Type B pancreatic cell (in vitro differentiated cells): Measurements from ENCODE around the gene CD34. TPM values are rescaled to one million over a fixed set of nuclear protein-coding genes. Genes with fewer than 3 reads are reported as not detected.

Source experiments
- DNase-seq: peaks from one replicate; pipeline ENCODE4 v3.0.0; 2021; ENCODE audit warnings: mixed read lengths; ENCODE audit not compliant: unreplicated experiment; ENCODE audit errors: extremely low spot score
- H3K27ac Mint-ChIP-seq: 2 replicates; pipeline ENCODE4 v1.8.0; 2021; ENCODE audit warnings: mild to moderate bottlenecking, mixed read lengths
- H3K27me3 Mint-ChIP-seq: 2 replicates; pipeline ENCODE4 v1.8.0; 2021; ENCODE audit warnings: mixed read lengths
- H3K36me3 Mint-ChIP-seq: 2 replicates; pipeline ENCODE4 v1.8.0; 2021; ENCODE audit warnings: mixed read lengths
- H3K4me1 Mint-ChIP-seq: one replicate; pipeline ENCODE4 v1.8.0; 2021; ENCODE audit warnings: mixed read lengths; ENCODE audit not compliant: unreplicated experiment
- H3K4me3 Mint-ChIP-seq: 2 replicates; pipeline ENCODE4 v1.8.0; 2021; ENCODE audit warnings: mild to moderate bottlenecking, mixed read lengths
- H3K9me3 Mint-ChIP-seq: 2 replicates; pipeline ENCODE4 v1.8.0; 2021; ENCODE audit warnings: mixed read lengths
- total RNA-seq: library from RNA; stranded (reverse); gene quantifications from 2 replicates; pipeline ENCODE4 v1.2.1, GENCODE V29; 2021; ENCODE audit warnings: low replicate concordance
- TF ChIP-seq, protein P1 (sequence below): fragments of 200-600 bp; sonication (generic); conservative IDR thresholded peaks from 2 replicates; pipeline ENCODE4 v1.5.0; 2021; ENCODE audit warnings: antibody characterized with exemption, mild to moderate bottlenecking

CD34 gene
- total RNA-seq, 1 donor from 2014 or later: 0.34 TPM

DNA sequence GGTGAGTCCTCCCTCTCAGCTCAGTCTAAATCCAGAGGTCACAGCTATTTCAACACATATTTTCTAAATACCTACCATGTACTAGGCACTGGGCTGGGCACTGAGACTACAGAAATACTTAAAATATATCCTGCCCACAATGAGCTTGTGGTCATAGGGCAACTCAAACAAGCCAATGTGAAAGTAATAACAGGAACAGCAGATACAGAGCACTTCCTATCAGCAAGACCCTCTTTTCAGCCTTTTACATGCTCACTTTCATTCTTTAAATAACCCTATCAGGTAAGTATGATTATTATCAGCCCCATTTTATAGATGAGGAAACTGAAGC is 71.9 kb downstream of the CD34 start:
- Mint-ChIP-seq H3K4me1 (peaks cover 11% of the 10 kb centered on the region), H3K27ac (no peak overlapping the region), H3K4me3 (no peak overlapping the region), H3K36me3 (no peaks in the 10 kb centered on the region), H3K27me3 (no peaks in the 10 kb centered on the region), H3K9me3 (no peaks in the 10 kb centered on the region)
- DNase-seq: no peak
- TF ChIP-seq, protein P1, sequence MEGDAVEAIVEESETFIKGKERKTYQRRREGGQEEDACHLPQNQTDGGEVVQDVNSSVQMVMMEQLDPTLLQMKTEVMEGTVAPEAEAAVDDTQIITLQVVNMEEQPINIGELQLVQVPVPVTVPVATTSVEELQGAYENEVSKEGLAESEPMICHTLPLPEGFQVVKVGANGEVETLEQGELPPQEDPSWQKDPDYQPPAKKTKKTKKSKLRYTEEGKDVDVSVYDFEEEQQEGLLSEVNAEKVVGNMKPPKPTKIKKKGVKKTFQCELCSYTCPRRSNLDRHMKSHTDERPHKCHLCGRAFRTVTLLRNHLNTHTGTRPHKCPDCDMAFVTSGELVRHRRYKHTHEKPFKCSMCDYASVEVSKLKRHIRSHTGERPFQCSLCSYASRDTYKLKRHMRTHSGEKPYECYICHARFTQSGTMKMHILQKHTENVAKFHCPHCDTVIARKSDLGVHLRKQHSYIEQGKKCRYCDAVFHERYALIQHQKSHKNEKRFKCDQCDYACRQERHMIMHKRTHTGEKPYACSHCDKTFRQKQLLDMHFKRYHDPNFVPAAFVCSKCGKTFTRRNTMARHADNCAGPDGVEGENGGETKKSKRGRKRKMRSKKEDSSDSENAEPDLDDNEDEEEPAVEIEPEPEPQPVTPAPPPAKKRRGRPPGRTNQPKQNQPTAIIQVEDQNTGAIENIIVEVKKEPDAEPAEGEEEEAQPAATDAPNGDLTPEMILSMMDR: no peak

DNA sequence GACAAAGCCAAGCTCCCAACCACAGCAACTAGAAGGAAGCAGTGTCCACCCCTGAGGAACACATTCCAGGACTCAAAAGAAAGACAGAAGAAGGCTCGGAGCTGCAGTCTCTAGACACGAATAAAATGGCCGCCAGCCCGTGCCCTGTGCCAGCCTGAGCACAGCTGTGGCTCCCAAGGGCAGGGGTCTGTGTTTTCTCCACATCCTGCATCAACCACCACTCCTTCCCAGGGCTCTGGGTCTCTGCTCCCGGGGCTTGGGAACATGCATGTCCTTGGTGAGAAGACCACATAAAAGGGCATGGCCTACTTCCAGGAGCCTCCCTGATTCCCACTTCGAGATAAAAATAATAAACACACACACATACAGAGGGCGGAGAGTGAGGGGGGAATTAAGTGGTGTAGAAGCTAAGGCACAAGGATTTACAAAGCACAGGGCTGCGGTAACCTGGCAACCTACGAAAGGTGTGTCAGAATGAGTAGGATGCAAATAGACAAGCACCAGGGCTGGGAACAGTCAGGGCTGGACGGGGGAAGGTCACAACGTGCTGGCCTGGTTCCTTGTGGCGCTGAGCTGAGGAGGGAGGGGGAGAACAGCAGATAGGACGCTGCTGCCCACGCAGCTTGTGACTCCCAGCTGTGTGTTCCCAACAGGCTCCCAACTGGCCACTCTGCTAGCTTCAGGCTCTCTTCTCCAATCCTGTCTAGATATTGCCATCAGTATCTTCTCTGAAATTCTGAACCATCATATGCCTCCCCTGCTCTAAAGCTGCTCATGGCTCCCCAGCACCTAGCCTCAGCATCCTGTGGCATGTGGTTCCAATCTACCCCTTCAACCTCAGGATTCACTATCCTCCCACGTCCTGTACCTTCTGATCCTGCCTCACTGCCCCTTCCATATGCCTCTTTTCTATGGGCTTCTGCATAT is 72.5 kb downstream of the CD34 start:
- peaks cover 11% of the 10 kb centered on the region for H3K4me1 Mint-ChIP-seq
- H3K9me3 Mint-ChIP-seq: no peaks in the 10 kb centered on the region
- H3K36me3 Mint-ChIP-seq: no peaks in the 10 kb centered on the region
- DNase-seq: no peak
- H3K27me3 Mint-ChIP-seq: no peaks in the 10 kb centered on the region
- peak overlapping the region; percentile 70 for H3K27ac Mint-ChIP-seq
- no peak overlapping the region for H3K4me3 Mint-ChIP-seq
- TF ChIP-seq, protein P1: no peak

- Mint-ChIP-seq H3K9me3 (no peaks in the 10 kb centered on the region), H3K36me3 (no peaks in the 10 kb centered on the region), H3K4me3 (no peak overlapping the region), H3K27me3 (no peaks in the 10 kb centered on the region), H3K27ac (peak overlapping the region; percentile 70), H3K4me1 (peaks cover 11% of the 10 kb centered on the region)
- no peak for DNase-seq
- TF ChIP-seq, protein P1: no peak
Measured at GRCh38 chr1:207837673-207838072, 73.3 kb downstream of the CD34 start.

DNA sequence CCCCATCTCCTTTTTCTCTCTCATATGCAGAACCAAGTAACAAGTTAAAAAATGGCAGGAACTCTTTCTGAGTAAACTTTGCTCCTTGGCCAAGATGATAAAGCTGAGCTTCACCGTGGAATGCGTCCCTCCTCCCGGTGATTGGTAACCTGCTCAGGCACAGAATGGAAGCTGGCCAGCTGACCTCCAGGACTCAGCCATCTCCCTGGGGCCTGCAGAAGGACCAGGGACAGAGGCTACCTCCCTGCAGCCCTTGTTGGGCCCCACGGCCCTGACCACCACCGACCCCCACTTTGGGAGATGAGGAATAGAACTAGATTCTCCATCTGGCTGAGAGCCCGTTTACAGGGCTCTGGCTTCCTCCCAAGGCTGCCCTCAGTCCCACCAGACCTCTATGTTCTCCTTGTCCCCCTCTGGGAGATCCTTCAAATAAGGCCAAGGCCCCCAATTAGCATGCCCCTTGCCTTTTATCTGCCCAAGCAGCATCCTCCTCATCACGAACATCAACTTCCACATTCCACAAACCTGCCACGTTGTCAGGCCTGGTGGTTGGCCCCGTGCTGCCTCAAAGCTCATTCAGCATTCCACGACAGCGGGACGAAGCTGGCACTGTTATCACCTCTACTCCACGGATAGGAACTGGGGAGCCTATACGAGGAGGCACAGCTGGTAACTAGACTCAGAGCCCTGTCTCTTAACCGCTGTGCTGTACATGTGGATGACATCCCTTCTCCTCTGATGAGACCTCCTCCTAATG is 74.2 kb downstream of the CD34 start:
- Mint-ChIP-seq H3K36me3 (no peaks in the 10 kb centered on the region), H3K9me3 (no peaks in the 10 kb centered on the region), H3K27me3 (no peaks in the 10 kb centered on the region), H3K4me3 (no peak overlapping the region), H3K27ac (no peak overlapping the region), H3K4me1 (peaks cover 11% of the 10 kb centered on the region)
- DNase-seq: no peak
- TF ChIP-seq, protein P1: no peak

GRCh38 chr1:207835958-207836357 is 75.0 kb downstream of the CD34 start:
- no peak overlapping the region for H3K4me3 Mint-ChIP-seq
- H3K9me3 Mint-ChIP-seq: no peaks in the 10 kb centered on the region
- H3K27ac Mint-ChIP-seq: no peak overlapping the region
- DNase-seq: no peak
- TF ChIP-seq, protein P1: no peak
- H3K27me3 Mint-ChIP-seq: no peaks in the 10 kb centered on the region
- no peaks in the 10 kb centered on the region for H3K36me3 Mint-ChIP-seq
- peaks cover 10% of the 10 kb centered on the region for H3K4me1 Mint-ChIP-seq
